Right lobe of liver (tissue), 6 donors: Measurements from ENCODE around the gene FAM163B. TPM values are rescaled to one million over a fixed set of nuclear protein-coding genes. Genes with fewer than 3 reads are reported as not detected.

ENCODE experiments used
- ATAC-seq, 4 donors: fragments of 200-7000 bp; cut with Tn5 transposase; one replicate each; pipeline ENCODE4 v1.9.1; 2020; ENCODE audit warnings: mild to moderate bottlenecking in 4 of 4, moderate library complexity in 4 of 4
- DNase-seq, 3 donors: peaks; one replicate each; pipeline ENCODE4 v3.0.0-alpha.2; 2020
- H3K27ac ChIP-seq, 3 donors: fragments of 200-600 bp; one replicate each; pipeline ENCODE4 v1.8.0; 2022
- H3K27me3 ChIP-seq, 2 donors: fragments of 200-600 bp; one replicate each; pipeline ENCODE4 v1.8.0; 2022
- H3K36me3 ChIP-seq, 4 donors: fragments of 200-600 bp; sonication (generic) in 1 of 4; one replicate each; pipeline versions ENCODE4 v1.5.1 to v1.8.0; 2017 to 2022; ENCODE audit warnings: control low read depth in 1 of 4
- H3K4me1 ChIP-seq, 4 donors: fragments of 200-600 bp; sonication (generic) in 1 of 4; one replicate each; pipeline versions ENCODE4 v1.5.1 to v1.8.0; 2017 to 2022; ENCODE audit warnings: control low read depth in 1 of 4
- H3K4me3 ChIP-seq, 3 donors: fragments of 200-600 bp; one replicate each; pipeline ENCODE4 v1.8.0; 2022
- H3K9me3 ChIP-seq, 4 donors: fragments of 200-600 bp; sonication (generic) in 1 of 4; one replicate each; pipeline versions ENCODE4 v1.5.1 to v1.8.0; 2017 to 2022; ENCODE audit warnings: control low read depth in 1 of 4
- CTCF ChIP-seq, 4 donors: fragments of 200-600 bp in 3 of 4; fragments of 450-650 bp in 1 of 4; IDR thresholded peaks; one replicate each; pipeline versions ENCODE4 v1.5.1 to v1.8.0; 2016 to 2022; ENCODE audit warnings: antibody characterized with exemption in 4 of 4, mild to moderate bottlenecking in 2 of 4
- POLR2A ChIP-seq: fragments of 450-650 bp; IDR thresholded peaks from one replicate; pipeline ENCODE4 v1.6.1; 2017; ENCODE audit warnings: antibody characterized with exemption, mild to moderate bottlenecking
- WGBS: methylation state at CpG from one replicate; pipeline ENCODE4 v1.1.6; 2018; ENCODE audit warnings: low coverage, low lambda C conversion rate; ENCODE audit not compliant: insufficient coverage; ENCODE audit errors: missing lambda C conversion rate; 5-methylcytosine and 5-hydroxymethylcytosine counted together
- intact Hi-C, 2 donors: fragments of 100-400 bp; cut with DNase I; formaldehyde crosslinking; loops; one replicate each; pipeline versions ENCODE4 v1.11.2 to v1.14.1; 2022
- total RNA-seq, 6 experiments: library from RNA; depleted of rRNA in 2 of 6; stranded (reverse); fragments of >200 nt in 2 of 6; fragmentation: NEBNext Ultra II Directional in 3 of 6; extraction: Animal tissue kit (Norgen Biotek cat#: 25700) in 3 of 6; gene quantifications; one replicate each; pipeline versions ENCODE4 v1.1.0 to v1.2.4, GENCODE V29; 2016 to 2023
- donor health status: DM: no; HTN: yes; CAD: no.
- donor health status: DM: no; HTN: no; CAD: no.
- donor health status: DM: no; HTN: no; CAD: no.
- donor health status: DM: no; HTN: yes; CAD: no.
- donor health status: DM: no; HTN: yes; CAD: no.

Gene FAM163B
- total RNA-seq, 6 experiments from 2014 or later, result 1.6 to 5.8 (median 3.0) TPM

- 35% methylated on average over 2 of the region's 9 CpGs for WGBS
- H3K4me3 ChIP-seq, result no peak overlapping the region
- intact Hi-C loops, result no loop called here
- H3K27me3 ChIP-seq, result no peaks in the 10 kb centered on the region
- H3K36me3 ChIP-seq, result no peaks in the 10 kb centered on the region
- H3K4me1 ChIP-seq, result peaks cover 0 to 21% (median 10%) of the 10 kb centered on the region in 4 donors
- ATAC-seq (no peak), DNase-seq (no peak)
- H3K27ac ChIP-seq, result no peak overlapping the region
- TF ChIP-seq CTCF (IDR thresholded peaks at IDR 0.05) (no peak), POLR2A (no peak)
- no peaks in the 10 kb centered on the region for H3K9me3 ChIP-seq
Measured at GRCh38 chr9:133531293-133531692, 77.9 kb downstream of the FAM163B start.

- H3K4me3 ChIP-seq, result no peak overlapping the region
- no peak for TF ChIP-seq CTCF (IDR thresholded peaks at IDR 0.05)
- no peak for TF ChIP-seq POLR2A
- H3K9me3 ChIP-seq, result no peaks in the 10 kb centered on the region
- peaks cover 0 to 22% (median 8%) of the 10 kb centered on the region in 4 donors for H3K4me1 ChIP-seq
- intact Hi-C loops, result loop anchor here (10.0 kb wide), 2 partner anchors 55 to 205 kb away; partner anchors contain the start of gene SARDH (in 1 of the 2)
- no peak for DNase-seq
- H3K27ac ChIP-seq, result no peak overlapping the region
- no peaks in the 10 kb centered on the region for H3K36me3 ChIP-seq
- WGBS, result no CpG with 5 or more reads among the region's 7 CpGs
- ATAC-seq, result no peak
- H3K27me3 ChIP-seq, result no peaks in the 10 kb centered on the region
Measured at GRCh38 chr9:133529874-133530273, 79.3 kb downstream of the FAM163B start.

GRCh38 chr9:133529457-133529856 lies 79.7 kb downstream of the FAM163B start:
- DNase-seq, result no peak
- TF ChIP-seq CTCF (IDR thresholded peaks at IDR 0.05) (no peak), POLR2A (no peak)
- Histone ChIP-seq H3K36me3 (no peaks in the 10 kb centered on the region), H3K4me3 (no peak overlapping the region), H3K9me3 (no peaks in the 10 kb centered on the region), H3K4me1 (peaks cover 0 to 17% (median 6%) of the 10 kb centered on the region in 4 donors), H3K27ac (no peak overlapping the region), H3K27me3 (no peaks in the 10 kb centered on the region)
- WGBS, result no CpG with 5 or more reads among the region's 7 CpGs
- no peak for ATAC-seq
- intact Hi-C loops, result loop anchor here (10.0 kb wide), 2 partner anchors 55 to 205 kb away; partner anchors contain the start of gene SARDH (in 1 of the 2)

- no peak for TF ChIP-seq POLR2A
- no peak for TF ChIP-seq CTCF (IDR thresholded peaks at IDR 0.05)
- intact Hi-C loops, result loop anchor here (10.0 kb wide), 2 partner anchors 56 to 206 kb away; partner anchors contain the start of gene SARDH (in 1 of the 2)
- no peaks in the 10 kb centered on the region for H3K27me3 ChIP-seq
- peaks cover 0 to 11% (median 3%) of the 10 kb centered on the region in 4 donors for H3K4me1 ChIP-seq
- no CpG with 5 or more reads among the region's 11 CpGs for WGBS
- ATAC-seq (no peak), DNase-seq (no peak)
- H3K27ac ChIP-seq, result no peak overlapping the region
- no peaks in the 10 kb centered on the region for H3K36me3 ChIP-seq
- H3K4me3 ChIP-seq, result no peak overlapping the region
- H3K9me3 ChIP-seq, result no peaks in the 10 kb centered on the region
Measured at GRCh38 chr9:133528876-133529241, 80.3 kb downstream of the FAM163B start.
